C4-2B (cell line): Measurements from ENCODE around the gene PTPRB.

ENCODE experiments used
- H3K27ac ChIP-seq: fragments of 450-650 bp; 2 replicates; pipeline ENCODE4 v1.5.1; 2017
- CTCF ChIP-seq: fragments of 450-650 bp; conservative IDR thresholded peaks from 2 replicates; pipeline ENCODE4 v1.5.1; 2017; ENCODE audit warnings: mild to moderate bottlenecking
- ZFX ChIP-seq: fragments of 450-650 bp; IDR thresholded peaks from 2 replicates; pipeline ENCODE4 v1.6.1; 2017

Gene PTPRB

GRCh38 chr12:70643939-70644338, 6.7 kb upstream of the PTPRB start:
- H3K27ac ChIP-seq: peak overlapping the region; percentile 70
- TF ChIP-seq ZFX: no peak
- TF ChIP-seq CTCF: no peak

GRCh38 chr12:70641691-70642090, 4.5 kb upstream of the PTPRB start:
- TF ChIP-seq CTCF: no peak
- no peak for TF ChIP-seq ZFX
- H3K27ac ChIP-seq: no peak overlapping the region

GRCh38 chr12:70640901-70641300, 3.7 kb upstream of the PTPRB start:
- TF ChIP-seq ZFX (no peak), CTCF (no peak)
- H3K27ac ChIP-seq: peak overlapping the region; percentile 65

- TF ChIP-seq ZFX: no peak
- TF ChIP-seq CTCF: no peak
- H3K27ac ChIP-seq: no peak overlapping the region
Measured at GRCh38 chr12:70639535-70639934, 2.3 kb upstream of the PTPRB start.

- TF ChIP-seq CTCF (no peak), ZFX (no peak)
- no peak overlapping the region for H3K27ac ChIP-seq
Measured at GRCh38 chr12:70638639-70639360, 1.6 kb upstream of the PTPRB start.

GRCh38 chr12:70635755-70636154, 1.5 kb downstream of the PTPRB start:
- TF ChIP-seq ZFX (no peak), CTCF (no peak)
- H3K27ac ChIP-seq: no peak overlapping the region

GRCh38 chr12:70628701-70629480, 8.3 kb downstream of the PTPRB start:
- no peak for TF ChIP-seq ZFX
- no peak for TF ChIP-seq CTCF
- H3K27ac ChIP-seq: no peak overlapping the region
